ENCODE measurements around the gene AREL1.
"Not testable (repeated sequence)": the region's sequence is repeated elsewhere in the genome, so short reads cannot be mapped to it uniquely, and the experiment has no call there.

- TF ChIP-seq CTCF (IDR thresholded peaks at IDR 0.05 in 8 of 11, conservative IDR thresholded peaks at IDR 0.05 in 3 of 11); POLR2AphosphoS5 (IDR thresholded peaks at IDR 0.05): not testable (repeated sequence)
Measured at GRCh38 chr14:74758505-74758904, 45.6 kb upstream of the AREL1 start.
